H1 (cell line): ENCODE measurements around the gene CPED1. TPM values are rescaled to one million over a fixed set of nuclear protein-coding genes. Genes with fewer than 3 reads are reported as not detected.

Source experiments
- CTCF ChIA-PET: fragments of 300-600 bp; sonication (Branson Sonifier 250); formaldehyde crosslinking; loops from one replicate; lab custom pipeline; 2021; ENCODE audit not compliant: partially characterized antibody; lab: Charles Lee
- POLR2A ChIA-PET: fragments of 300-600 bp; sonication (Branson Sonifier 250); formaldehyde crosslinking; loops from one replicate; lab custom pipeline; 2021; ENCODE audit warnings: inconsistent platforms; ENCODE audit not compliant: partially characterized antibody; lab: Charles Lee
- DNase-seq, 2 experiments: peaks; one replicate each; pipeline versions ENCODE4 v3.0.0 to v3.0.0-alpha.2; 2010 to 2022; ENCODE audit warnings: low spot score in 2 of 2, low read depth in 1 of 2, mixed read lengths in 1 of 2
- FAIRE-seq: peaks from 2 replicates; lab custom pipeline; 2011; peaks lifted over from hg19 to GRCh38; lab: Jason Lieb, UNC
- H2AFZ ChIP-seq: 2 replicates; pipeline ENCODE4 v1.8.1; 2012; ENCODE audit warnings: low read length, inconsistent platforms
- H2AK5ac ChIP-seq: 2 replicates; pipeline ENCODE4 v1.6.1; 2013; ENCODE audit warnings: low read depth, low read length
- H2BK120ac ChIP-seq: replicated peaks from 2 replicates; pipeline ENCODE3; 2013; ENCODE audit warnings: low read depth, low read length, inconsistent platforms
- H2BK12ac ChIP-seq: 2 replicates; pipeline ENCODE4 v1.6.1; 2013; ENCODE audit warnings: low read depth, low read length
- H2BK15ac ChIP-seq: 2 replicates; pipeline ENCODE4 v1.6.1; 2013; ENCODE audit warnings: low read length
- H2BK20ac ChIP-seq: 2 replicates; pipeline ENCODE4 v1.6.1; 2013; ENCODE audit warnings: low read length
- H2BK5ac ChIP-seq: 2 replicates; pipeline ENCODE4 v1.6.1; 2013; ENCODE audit warnings: low read depth, low read length
- H3K14ac ChIP-seq: 2 replicates; pipeline ENCODE4 v1.6.1; 2013; ENCODE audit warnings: inconsistent platforms; ENCODE audit not compliant: insufficient read length
- H3K18ac ChIP-seq: 2 replicates; pipeline ENCODE4 v1.6.1; 2013; ENCODE audit warnings: low read length; ENCODE audit errors: extremely low read depth
- H3K23ac ChIP-seq: 2 replicates; pipeline ENCODE4 v1.6.1; 2013; ENCODE audit warnings: inconsistent platforms; ENCODE audit not compliant: insufficient read length
- H3K23me2 ChIP-seq: 2 replicates; pipeline ENCODE4 v1.6.1; 2013; ENCODE audit warnings: low read depth, low read length
- H3K27ac ChIP-seq: 2 replicates; pipeline ENCODE4 v1.6.1; 2011; ENCODE audit warnings: low read depth, low read length, inconsistent platforms
- H3K27me3 ChIP-seq, 4 experiments: replicated peaks in 1 of 4; 1 replicate in 1 of 4; 2 replicates in 3 of 4; pipeline versions ENCODE4 v1.6.1 to v1.8.1; 2011 to 2013; ENCODE audit warnings: low read length in 3 of 4, mild to moderate bottlenecking in 3 of 4, inconsistent platforms in 2 of 4, mixed read lengths in 2 of 4, moderate library complexity in 1 of 4; ENCODE audit not compliant: control insufficient read depth in 3 of 4, insufficient read depth in 3 of 4; ENCODE audit errors: extremely low read depth in 1 of 4
- H3K36me3 ChIP-seq, 4 experiments: 2 replicates each; pipeline versions ENCODE4 v1.6.1 to v1.8.1; 2011 to 2013; ENCODE audit warnings: mild to moderate bottlenecking in 4 of 4, low read length in 3 of 4, moderate library complexity in 2 of 4, control low read depth in 1 of 4, inconsistent platforms in 1 of 4; ENCODE audit not compliant: insufficient read depth in 4 of 4, control insufficient read depth in 2 of 4
- H3K4ac ChIP-seq: replicated peaks from 2 replicates; pipeline ENCODE3; 2013; ENCODE audit warnings: low read length, low read depth, mixed read lengths, inconsistent platforms; ENCODE audit not compliant: insufficient read length
- H3K4me1 ChIP-seq, 4 experiments: replicated peaks in 1 of 4; 1 replicate in 1 of 4; 2 replicates in 3 of 4; pipeline versions ENCODE4 v1.6.1 to v1.8.1; 2011 to 2013; ENCODE audit warnings: low read length in 3 of 4, inconsistent platforms in 2 of 4, mixed read lengths in 1 of 4; ENCODE audit not compliant: insufficient read depth in 4 of 4, control insufficient read depth in 3 of 4
- H3K4me2 ChIP-seq, 2 experiments: 2 replicates each; pipeline versions ENCODE4 v1.6.1 to v1.8.1; 2011 to 2013; ENCODE audit warnings: low read depth in 2 of 2, low read length in 2 of 2, control low read depth in 1 of 2, inconsistent platforms in 1 of 2, mild to moderate bottlenecking in 1 of 2; ENCODE audit not compliant: insufficient read depth in 1 of 2
- H3K4me3 ChIP-seq, 4 experiments: fragments of 200-600, 300-600 bp in 1 of 4; sonication (generic), shearing (Covaris generic), sonication (Bioruptor Twin) in 1 of 4; 2 replicates each; pipeline versions ENCODE4 v1.5.1 to v1.8.1; 2011 to 2016; ENCODE audit warnings: low read length in 4 of 4, low read depth in 3 of 4, control low read depth in 2 of 4, inconsistent platforms in 2 of 4, mild to moderate bottlenecking in 2 of 4, mixed read lengths in 1 of 4, moderate library complexity in 1 of 4; ENCODE audit not compliant: insufficient read depth in 2 of 4; ENCODE audit errors: extremely low read depth in 1 of 4
- H3K56ac ChIP-seq: replicated peaks from 2 replicates; pipeline ENCODE3; 2013; ENCODE audit warnings: low read depth, mild to moderate bottlenecking, mixed read lengths, low read length, inconsistent platforms; ENCODE audit not compliant: insufficient read length
- H3K79me1 ChIP-seq: 2 replicates; pipeline ENCODE4 v1.6.1; 2013; ENCODE audit warnings: low read depth, low read length, control low read depth
- H3K79me2 ChIP-seq, 2 experiments: 2 replicates each; pipeline versions ENCODE4 v1.6.1 to v1.8.1; 2012 to 2013; ENCODE audit warnings: low read length in 2 of 2, mild to moderate bottlenecking in 2 of 2, inconsistent platforms in 1 of 2; ENCODE audit not compliant: insufficient read depth in 2 of 2, control insufficient read depth in 1 of 2
- H3K9ac ChIP-seq, 4 experiments: replicated peaks in 1 of 4; 1 replicate in 1 of 4; 2 replicates in 3 of 4; pipeline versions ENCODE4 v1.6.1 to v1.8.1; 2011 to 2013; ENCODE audit warnings: low read depth in 3 of 4, low read length in 3 of 4, control low read depth in 2 of 4, mild to moderate bottlenecking in 2 of 4, moderate library complexity in 2 of 4, inconsistent platforms in 1 of 4; ENCODE audit errors: extremely low read depth in 1 of 4
- H3K9me3 ChIP-seq, 2 experiments: 2 replicates each; pipeline versions ENCODE4 v1.6.1 to v1.8.1; 2012 to 2013; ENCODE audit warnings: mild to moderate bottlenecking in 2 of 2, moderate library complexity in 2 of 2, control low read depth in 1 of 2, inconsistent platforms in 1 of 2, low read depth in 1 of 2, low read length in 1 of 2, mixed read lengths in 1 of 2; ENCODE audit not compliant: insufficient read depth in 2 of 2
- H4K20me1 ChIP-seq, 2 experiments: replicated peaks in 1 of 2; 2 replicates each; pipeline versions ENCODE3 to v1.8.1; 2011 to 2013; ENCODE audit warnings: inconsistent platforms in 2 of 2, low read length in 2 of 2, mild to moderate bottlenecking in 1 of 2; ENCODE audit not compliant: insufficient read depth in 2 of 2, control insufficient read depth in 1 of 2
- H4K5ac ChIP-seq: 2 replicates; pipeline ENCODE4 v1.6.1; 2013; ENCODE audit warnings: low read length, low read depth, mixed read lengths, inconsistent platforms; ENCODE audit not compliant: insufficient read length
- H4K8ac ChIP-seq: 2 replicates; pipeline ENCODE4 v1.8.0; 2013; ENCODE audit warnings: mild to moderate bottlenecking, moderate library complexity, low read length, inconsistent platforms; ENCODE audit not compliant: insufficient read depth; ENCODE audit errors: extremely low read depth
- H4K91ac ChIP-seq: replicated peaks from 2 replicates; pipeline ENCODE3; 2013; ENCODE audit warnings: low read length, mixed read lengths, inconsistent platforms; ENCODE audit not compliant: insufficient read length
- EZH2 ChIP-seq: fragments of 200-600 bp; sonication (generic); IDR thresholded peaks from 2 replicates; pipeline ENCODE4 v1.7.1; 2012; ENCODE audit warnings: low read depth, mild to moderate bottlenecking, moderate library complexity, low read length, inconsistent platforms; ENCODE audit not compliant: severe bottlenecking
- WGBS, 2 experiments: shearing (Covaris generic) in 1 of 2; methylation state at CpG; one replicate each; pipeline versions ENCODE4 v1.1.6 to v1.1.7; 2013 to 2015; ENCODE audit warnings: low lambda C conversion rate in 2 of 2, mixed read lengths in 2 of 2, inconsistent platforms in 1 of 2, low coverage in 1 of 2, missing lambda C conversion rate in 1 of 2; ENCODE audit not compliant: insufficient replicate concordance in 2 of 2, insufficient coverage in 1 of 2, insufficient read length in 1 of 2; ENCODE audit errors: extremely low coverage in 1 of 2, missing lambda C conversion rate in 1 of 2; 5-methylcytosine and 5-hydroxymethylcytosine counted together
- polyA plus RNA-seq, 7 experiments: library from polyadenylated mRNA; depleted of rRNA in 3 of 7; stranded (reverse) in 5 of 7; unstranded in 2 of 7; fragments of >200 nt in 5 of 7; fragments of 200-250 nt in 2 of 7; gene quantifications; 1 replicate in 5 of 7; 2 replicates in 1 of 7; 4 replicates in 1 of 7; pipeline versions ENCODE4 v1.2.1 to v1.2.3, GENCODE V29; 2011 to 2013; ENCODE audit warnings: missing spikeins in 2 of 7, mixed read lengths in 2 of 7
- total RNA-seq: library from RNA; stranded (reverse); fragmentation: NEBNext Ultra II Directional; extraction: Animal tissue kit (Norgen Biotek cat#: 25700); gene quantifications from 2 replicates; pipeline ENCODE4 v1.2.1, GENCODE V29; 2021

Gene CPED1
- total and polyA plus RNA-seq, 2 of the 8 experiments (the other 6 are each of a cell fraction or from before 2014, with no cell fraction given), result 0.08 to 0.39 TPM

DNA sequence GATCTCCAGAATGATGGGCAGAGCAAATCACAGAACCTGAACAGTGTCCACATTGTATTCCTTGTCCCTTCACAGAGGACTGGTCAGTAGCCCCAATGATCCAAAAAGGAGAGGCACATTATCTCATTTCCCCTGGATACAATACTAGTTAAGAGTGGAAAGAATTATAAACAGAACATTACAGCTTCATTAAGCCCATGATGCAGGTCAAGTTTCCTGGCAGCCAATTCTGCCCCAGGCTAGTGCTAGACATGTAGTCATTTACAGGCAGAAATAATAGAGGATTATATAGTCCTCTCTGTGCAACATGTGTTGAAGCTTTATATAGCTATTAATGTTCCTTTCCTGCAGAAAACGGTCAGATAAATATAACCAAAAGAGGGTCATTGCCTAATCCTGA is 216.0 kb downstream of the CPED1 start:
- H2BK15ac ChIP-seq, result no peak overlapping the region
- no peak overlapping the region for H3K56ac ChIP-seq
- FAIRE-seq (no peak), DNase-seq (no peak)
- ChIA-PET CTCF (no interaction called here), POLR2A (no interaction called here)
- H3K79me1 ChIP-seq, result no peaks in the 10 kb centered on the region
- H3K23ac ChIP-seq, result no peak overlapping the region
- H3K4me3 ChIP-seq, result no peak overlapping the region
- no peak overlapping the region for H2AFZ ChIP-seq
- H2BK5ac ChIP-seq, result no peak overlapping the region
- H2AK5ac ChIP-seq, result no peak overlapping the region
- H4K5ac ChIP-seq, result no peak overlapping the region
- no peak overlapping the region for H3K27ac ChIP-seq
- no peak overlapping the region for H2BK12ac ChIP-seq
- no peak overlapping the region for H3K14ac ChIP-seq
- no peaks in the 10 kb centered on the region; the same call in 1 of the 2 replicates for H3K23me2 ChIP-seq
- H3K4me1 ChIP-seq, result peaks cover 0 to 4% (median 2%) of the 10 kb centered on the region in 4 experiments; a peak in 4 of 7 replicates
- no peak overlapping the region for H4K91ac ChIP-seq
- H3K18ac ChIP-seq, result no peak overlapping the region
- no peaks in the 10 kb centered on the region for H3K9me3 ChIP-seq
- no peak overlapping the region for H2BK20ac ChIP-seq
- H3K36me3 ChIP-seq, result no peaks in the 10 kb centered on the region
- H3K27me3 ChIP-seq, result no peaks in the 10 kb centered on the region
- H2BK120ac ChIP-seq, result no peak overlapping the region
- H4K20me1 ChIP-seq, result no peaks in the 10 kb centered on the region
- TF ChIP-seq EZH2, result no peak
- H3K4ac ChIP-seq, result no peak overlapping the region
- H3K4me2 ChIP-seq, result no peak overlapping the region
- WGBS, 2 experiments, result 86% methylated on average over 1 of the region's 1 CpG; no CpG with 5 or more reads in 1 of the 2 experiments
- no peak overlapping the region for H4K8ac ChIP-seq
- no peaks in the 10 kb centered on the region for H3K79me2 ChIP-seq
- no peak overlapping the region for H3K9ac ChIP-seq
